Prostate gland (tissue), 2 donors: Measurements from ENCODE around the gene FOXP2. TPM values are rescaled to one million over a fixed set of nuclear protein-coding genes. Genes with fewer than 3 reads are reported as not detected.

Source experiments
- DNase-seq: peaks from one replicate; pipeline ENCODE4 v3.0.0-alpha.2; 2019; ENCODE audit warnings: low spot score
- H3K27ac ChIP-seq, 2 donors: fragments of 200-600 bp; sonication (generic); 2 replicates each; pipeline ENCODE4 v1.5.1; 2017 to 2019
- H3K27me3 ChIP-seq: fragments of 200-600 bp; sonication (generic); replicated peaks from 2 replicates; pipeline ENCODE4 v1.5.1; 2019; ENCODE audit not compliant: insufficient read depth
- H3K36me3 ChIP-seq, 2 donors: fragments of 200-600 bp; sonication (generic); 1 replicate in 1 of 2; 2 replicates in 1 of 2; pipeline versions ENCODE4 v1.5.1 to v1.8.1; 2017 to 2019
- H3K4me1 ChIP-seq: fragments of 200-600 bp; sonication (generic); replicated peaks from 2 replicates; pipeline ENCODE4 v1.5.1; 2019
- H3K4me3 ChIP-seq, 2 donors: fragments of 200-600 bp; sonication (generic); 2 replicates each; pipeline ENCODE4 v1.5.1; 2017 to 2019
- H3K9me3 ChIP-seq: fragments of 200-600 bp; sonication (generic); 2 replicates; pipeline ENCODE4 v1.5.1; 2017
- CTCF ChIP-seq, 4 experiments: fragments of 200-600 bp in 2 of 4; fragments of 450-650 bp in 2 of 4; sonication (generic) in 2 of 4; IDR thresholded peaks; 1 replicate in 3 of 4; 2 replicates in 1 of 4; pipeline ENCODE4 v1.5.1; 2016 to 2019; ENCODE audit warnings: antibody characterized with exemption in 4 of 4, mild to moderate bottlenecking in 2 of 4, moderate library complexity in 2 of 4
- POLR2A ChIP-seq: fragments of 450-650 bp; IDR thresholded peaks from one replicate; pipeline ENCODE4 v1.6.1; 2016; ENCODE audit warnings: antibody characterized with exemption, mild to moderate bottlenecking
- POLR2AphosphoS5 ChIP-seq: sonication (generic); formaldehyde crosslinking; IDR thresholded peaks from one replicate; pipeline ENCODE4 v1.6.1; 2017; ENCODE audit warnings: antibody characterized with exemption
- WGBS: methylation state at CpG from one replicate; pipeline ENCODE4 v1.1.5; 2018; 5-methylcytosine and 5-hydroxymethylcytosine counted together
- intact Hi-C: fragments of 100-400 bp; cut with DNase I; formaldehyde crosslinking; loops from one replicate; pipeline ENCODE4 v1.14.2; 2022
- total RNA-seq, 2 donors: library from RNA; depleted of rRNA; stranded (reverse); fragments of >200 nt; gene quantifications; one replicate each; pipeline ENCODE4 v1.1.0, GENCODE V29; 2016

The FOXP2 gene
- total RNA-seq, 2 donors from 2014 or later, result 4.9 to 5.6 TPM

GRCh38 chr7:114688443-114689055 lies 273.9 kb downstream of the FOXP2 start:
- WGBS, result 56% methylated on average over 2 of the region's 2 CpGs
- no peak for DNase-seq
- Histone ChIP-seq H3K4me3 (no peak overlapping the region), H3K9me3 (no peaks in the 10 kb centered on the region), H3K27ac (no peak overlapping the region), H3K36me3 (no peaks in the 10 kb centered on the region), H3K27me3 (no peaks in the 10 kb centered on the region), H3K4me1 (no peaks in the 10 kb centered on the region)
- TF ChIP-seq POLR2AphosphoS5, result no peak
- TF ChIP-seq CTCF (IDR thresholded peaks at IDR 0.05), result no peak
- no peak for TF ChIP-seq POLR2A
- intact Hi-C loops, result no loop called here

- no peak for DNase-seq
- H3K9me3 ChIP-seq, result no peaks in the 10 kb centered on the region
- no peak overlapping the region for H3K27ac ChIP-seq
- no peaks in the 10 kb centered on the region for H3K36me3 ChIP-seq
- H3K4me1 ChIP-seq, result no peaks in the 10 kb centered on the region
- TF ChIP-seq POLR2A, result no peak
- TF ChIP-seq POLR2AphosphoS5, result no peak
- TF ChIP-seq CTCF (IDR thresholded peaks at IDR 0.05), result no peak
- H3K4me3 ChIP-seq, result no peak overlapping the region
- intact Hi-C loops, result no loop called here
- no peaks in the 10 kb centered on the region for H3K27me3 ChIP-seq
- WGBS, result 80% methylated on average over 3 of the region's 3 CpGs
Observed at GRCh38 chr7:114689406-114689805, 274.8 kb downstream of the FOXP2 start.

GRCh38 chr7:114691605-114692004 lies 277.0 kb downstream of the FOXP2 start:
- Histone ChIP-seq H3K4me1 (no peaks in the 10 kb centered on the region), H3K27ac (no peak overlapping the region), H3K4me3 (no peak overlapping the region), H3K9me3 (no peaks in the 10 kb centered on the region), H3K36me3 (no peaks in the 10 kb centered on the region), H3K27me3 (no peaks in the 10 kb centered on the region)
- DNase-seq, result no peak
- WGBS, result 69% methylated on average over 6 of the region's 6 CpGs
- intact Hi-C loops, result no loop called here
- no peak for TF ChIP-seq CTCF (IDR thresholded peaks at IDR 0.05)
- no peak for TF ChIP-seq POLR2AphosphoS5
- no peak for TF ChIP-seq POLR2A

GRCh38 chr7:114695182-114695581 lies 280.6 kb downstream of the FOXP2 start:
- Histone ChIP-seq H3K4me3 (no peak overlapping the region), H3K36me3 (no peaks in the 10 kb centered on the region), H3K27me3 (no peaks in the 10 kb centered on the region), H3K27ac (no peak overlapping the region), H3K4me1 (no peaks in the 10 kb centered on the region), H3K9me3 (no peaks in the 10 kb centered on the region)
- WGBS, result 97% methylated on average over 4 of the region's 4 CpGs
- no peak for DNase-seq
- no peak for TF ChIP-seq POLR2A
- TF ChIP-seq POLR2AphosphoS5, result no peak
- no peak for TF ChIP-seq CTCF (IDR thresholded peaks at IDR 0.05)
- intact Hi-C loops, result no loop called here

- no peak for DNase-seq
- H3K9me3 ChIP-seq, result no peaks in the 10 kb centered on the region
- H3K4me3 ChIP-seq, result no peak overlapping the region
- intact Hi-C loops, result no loop called here
- H3K27ac ChIP-seq, result no peak overlapping the region
- no peaks in the 10 kb centered on the region for H3K27me3 ChIP-seq
- WGBS, result 92% methylated on average over 3 of the region's 3 CpGs
- TF ChIP-seq POLR2A (no peak), CTCF (IDR thresholded peaks at IDR 0.05) (no peak)
- H3K36me3 ChIP-seq, result no peaks in the 10 kb centered on the region
- no peaks in the 10 kb centered on the region for H3K4me1 ChIP-seq
Observed at GRCh38 chr7:114700247-114700928, 285.8 kb downstream of the FOXP2 start.
